HFF-Myc (cell line): ENCODE measurements around the gene CNOT6.
"Not testable (repeated sequence)": the region's sequence is repeated elsewhere in the genome, so short reads cannot be mapped to it uniquely, and the experiment has no call there.

Experiments
- DNase-seq: peaks from one replicate; pipeline ENCODE4 v3.0.0-alpha.2; 2011; ENCODE audit warnings: low read depth; ENCODE audit errors: extremely low read depth
- H3K4me3 ChIP-seq: replicated peaks from 2 replicates; pipeline ENCODE4 v1.5.1; 2011; ENCODE audit warnings: low read depth, mild to moderate bottlenecking, control low read depth, low read length
- TF ChIP-seq, protein P1 (sequence below): IDR thresholded peaks from 2 replicates; pipeline ENCODE4 v1.5.1; 2012; ENCODE audit warnings: mild to moderate bottlenecking, low read depth, low read length, control low read depth; ENCODE audit errors: missing control alignments

CNOT6 gene

DNA sequence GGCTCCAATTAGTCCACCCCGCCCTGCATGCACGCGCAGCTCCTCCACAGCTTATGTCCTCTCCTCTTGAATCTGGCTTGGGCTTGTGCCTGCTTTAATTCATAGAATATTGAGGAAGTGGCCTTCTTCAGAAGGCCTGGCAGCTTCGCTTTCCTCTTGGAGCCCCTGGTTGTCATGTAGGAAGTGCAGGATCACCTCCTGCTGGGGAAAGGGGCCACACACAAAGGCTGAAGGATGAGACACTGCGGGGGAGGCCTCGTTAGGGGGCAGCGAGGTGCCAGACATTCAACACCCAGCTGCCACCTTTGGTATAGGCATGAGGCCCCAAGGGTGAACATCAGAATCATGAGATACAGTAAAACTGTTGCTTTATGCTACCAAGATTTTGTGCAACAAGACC is 2.7 kb upstream of the CNOT6 start:
- no peak overlapping the region for H3K4me3 ChIP-seq
- DNase-seq: no peak
- TF ChIP-seq, protein P1, sequence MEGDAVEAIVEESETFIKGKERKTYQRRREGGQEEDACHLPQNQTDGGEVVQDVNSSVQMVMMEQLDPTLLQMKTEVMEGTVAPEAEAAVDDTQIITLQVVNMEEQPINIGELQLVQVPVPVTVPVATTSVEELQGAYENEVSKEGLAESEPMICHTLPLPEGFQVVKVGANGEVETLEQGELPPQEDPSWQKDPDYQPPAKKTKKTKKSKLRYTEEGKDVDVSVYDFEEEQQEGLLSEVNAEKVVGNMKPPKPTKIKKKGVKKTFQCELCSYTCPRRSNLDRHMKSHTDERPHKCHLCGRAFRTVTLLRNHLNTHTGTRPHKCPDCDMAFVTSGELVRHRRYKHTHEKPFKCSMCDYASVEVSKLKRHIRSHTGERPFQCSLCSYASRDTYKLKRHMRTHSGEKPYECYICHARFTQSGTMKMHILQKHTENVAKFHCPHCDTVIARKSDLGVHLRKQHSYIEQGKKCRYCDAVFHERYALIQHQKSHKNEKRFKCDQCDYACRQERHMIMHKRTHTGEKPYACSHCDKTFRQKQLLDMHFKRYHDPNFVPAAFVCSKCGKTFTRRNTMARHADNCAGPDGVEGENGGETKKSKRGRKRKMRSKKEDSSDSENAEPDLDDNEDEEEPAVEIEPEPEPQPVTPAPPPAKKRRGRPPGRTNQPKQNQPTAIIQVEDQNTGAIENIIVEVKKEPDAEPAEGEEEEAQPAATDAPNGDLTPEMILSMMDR: no peak

DNA sequence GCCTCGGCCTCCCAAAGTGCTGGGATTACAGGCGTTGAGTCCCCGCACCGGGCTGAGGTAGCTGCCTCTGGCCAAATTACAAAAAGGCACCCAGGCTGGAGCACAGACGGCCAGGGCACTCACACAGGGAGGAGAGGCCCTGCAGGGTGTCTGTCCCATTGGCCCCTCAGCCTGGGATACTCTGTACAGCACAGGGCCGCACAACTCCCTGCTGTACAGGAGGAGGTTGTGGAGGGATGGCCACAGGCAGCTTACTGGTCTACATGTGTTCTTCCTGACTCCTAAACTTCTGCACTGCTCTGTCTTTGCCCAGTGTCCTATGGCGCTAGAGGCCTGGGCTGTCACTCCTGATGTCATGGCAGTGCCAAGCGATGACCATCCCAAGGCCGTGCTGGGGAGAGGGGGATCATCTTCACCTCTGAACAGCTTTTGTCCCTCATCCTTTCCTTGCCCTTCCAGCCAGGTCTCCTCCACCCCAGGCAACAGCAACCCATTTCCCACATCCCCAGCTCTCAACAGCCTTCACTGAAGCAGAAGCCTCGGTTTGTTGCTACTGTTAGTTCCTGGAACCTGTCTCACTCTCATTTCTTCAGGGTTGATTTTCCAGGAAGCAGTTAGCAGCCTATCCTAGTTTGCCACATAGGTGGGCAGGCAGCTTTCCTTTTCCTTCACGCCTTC is 1.8 kb upstream of the CNOT6 start:
- no peak for DNase-seq
- H3K4me3 ChIP-seq: no peak overlapping the region
- TF ChIP-seq, protein P1: no peak

DNA sequence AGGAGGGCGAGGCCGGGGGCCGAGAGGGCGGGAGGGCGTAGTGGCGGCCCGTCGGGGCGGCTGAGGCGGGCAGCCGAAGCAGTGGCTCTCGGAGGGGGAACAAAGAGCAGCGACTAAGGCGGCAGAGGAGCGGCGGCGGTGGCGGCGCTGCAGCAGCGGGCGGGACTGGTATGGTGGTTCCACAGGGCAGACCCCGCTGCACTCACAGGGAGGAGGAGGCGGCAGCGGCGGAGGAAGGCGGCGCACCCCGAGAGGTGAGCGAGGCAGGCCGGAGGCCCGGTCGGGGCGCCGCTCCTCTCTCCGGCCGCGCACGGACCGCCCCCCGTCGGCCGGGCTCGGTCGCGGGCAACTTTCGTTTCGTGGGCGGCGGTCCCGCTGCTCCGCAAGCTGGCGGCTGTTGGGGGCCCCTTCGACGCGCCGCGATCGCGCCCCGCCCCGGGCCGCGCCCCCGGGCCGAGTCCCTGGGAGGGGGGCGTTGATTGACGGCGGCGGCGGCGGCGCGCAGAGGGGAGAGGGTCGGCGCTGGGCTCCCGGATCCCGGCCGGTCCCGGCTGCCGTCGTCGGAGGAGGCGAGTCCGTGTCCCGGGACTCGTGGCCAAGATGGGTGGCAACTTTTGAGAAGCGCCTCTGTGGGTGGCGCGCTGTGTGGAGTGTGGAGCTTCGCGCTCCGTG is 467 bp downstream of the CNOT6 start:
- TF ChIP-seq, protein P1: no peak
- H3K4me3 ChIP-seq: peak overlapping the region; percentile 59
- DNase-seq: no peak

DNA sequence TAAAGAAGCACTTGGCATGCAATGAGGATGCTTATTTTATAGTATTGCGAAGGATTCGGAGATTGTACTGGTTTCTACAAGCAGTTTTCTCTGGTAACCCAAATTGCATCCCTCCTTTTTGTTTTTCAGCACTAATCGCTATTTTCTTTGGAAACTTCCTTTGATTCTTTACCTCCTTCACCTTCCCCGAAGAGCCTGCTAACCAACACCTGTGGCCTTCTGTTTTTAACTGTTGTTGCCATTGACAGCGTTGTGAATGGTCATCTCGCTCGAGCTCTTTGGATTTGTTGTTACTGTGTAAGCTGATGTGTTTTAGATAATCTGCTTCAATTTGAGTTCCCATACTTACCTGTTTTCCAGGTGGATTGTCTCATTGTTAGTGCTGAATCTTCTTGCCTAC is 1.1 kb downstream of the CNOT6 start:
- TF ChIP-seq, protein P1: no peak
- no peak for DNase-seq
- H3K4me3 ChIP-seq: peak overlapping the region; percentile 59

DNA sequence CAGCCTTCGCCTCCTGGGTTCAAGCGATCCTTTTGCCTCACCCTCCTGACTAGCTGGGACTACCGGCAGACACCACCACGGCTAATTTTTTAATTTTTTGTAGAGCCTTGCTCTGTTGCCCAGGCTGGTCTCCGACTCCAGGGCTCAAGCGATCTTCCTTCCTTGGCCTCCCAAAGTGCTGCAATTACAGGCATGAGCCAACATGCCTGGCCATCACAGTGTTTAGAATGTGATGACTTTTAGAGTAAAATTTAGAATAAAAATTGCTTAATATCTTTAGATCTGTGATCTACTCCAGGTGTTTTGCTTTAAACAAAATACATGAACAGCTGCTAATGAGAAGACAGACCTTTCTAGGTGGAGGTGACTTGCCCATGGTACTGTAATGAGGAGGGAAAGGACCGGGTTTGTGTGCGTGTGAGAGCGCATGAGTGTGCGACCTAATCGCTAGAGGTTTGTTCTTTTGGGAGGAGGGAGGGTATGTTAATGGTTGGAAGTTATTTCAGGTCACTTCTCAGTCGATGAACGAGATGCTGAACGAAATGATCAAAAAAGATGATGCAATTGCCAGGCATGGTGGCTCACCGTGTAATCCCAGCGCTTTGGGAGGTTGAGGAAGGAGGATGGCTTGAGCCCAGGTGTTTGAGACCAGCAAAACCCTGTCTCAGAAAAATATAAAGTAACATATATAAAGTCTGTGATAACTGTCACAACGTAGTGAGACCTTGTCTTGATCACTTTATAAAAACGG is 2.0 kb downstream of the CNOT6 start:
- TF ChIP-seq, protein P1: no peak
- H3K4me3 ChIP-seq: peak overlapping the region; percentile 59
- no peak for DNase-seq

DNA sequence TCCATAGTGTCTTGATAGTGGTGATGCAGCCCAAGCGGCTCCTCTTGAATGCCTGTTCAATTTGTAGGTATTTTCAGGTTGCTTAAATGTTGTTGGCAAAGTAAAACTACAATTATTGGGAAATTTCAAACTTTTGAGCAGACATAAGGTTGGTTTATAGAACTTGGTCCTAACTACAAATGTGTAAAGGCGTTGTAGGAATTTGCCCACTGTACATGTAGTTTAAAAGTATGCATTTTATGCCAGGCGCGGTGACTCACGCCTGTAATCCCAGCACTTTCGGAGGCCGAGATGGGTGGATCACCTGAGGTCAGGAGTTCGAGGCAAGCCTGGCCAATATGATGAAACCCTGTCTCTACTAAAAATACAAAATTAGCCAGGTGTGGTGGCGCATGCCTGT is 2.6 kb downstream of the CNOT6 start:
- not testable (repeated sequence) for DNase-seq, H3K4me3 ChIP-seq

DNA sequence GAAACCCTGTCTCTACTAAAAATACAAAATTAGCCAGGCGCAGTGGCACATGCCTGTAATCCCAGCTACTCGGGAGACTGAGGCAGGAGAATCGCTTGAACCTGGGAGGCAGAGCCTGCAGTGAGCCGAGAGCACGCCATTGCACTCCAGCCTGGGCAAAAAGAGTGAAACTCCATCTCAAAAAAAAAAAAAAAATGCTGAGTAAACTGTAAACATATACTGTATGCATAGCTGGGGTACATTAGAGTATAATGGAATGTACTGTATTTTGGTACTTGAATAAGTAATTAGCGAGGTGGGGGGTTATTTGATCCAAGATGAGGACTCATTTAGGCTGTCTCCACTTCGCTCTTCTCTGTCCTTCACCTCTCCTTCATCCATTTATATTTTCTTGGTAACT is 3.7 kb downstream of the CNOT6 start:
- not testable (repeated sequence) for DNase-seq, H3K4me3 ChIP-seq
